K562 treated with DMSO at 1 percent for 24 hours (cell line): ENCODE results near the gene POU2AF2. TPM values are rescaled to one million over a fixed set of nuclear protein-coding genes. Genes with fewer than 3 reads are reported as not detected.

Experiments
- total RNA-seq: library from RNA; unstranded; fragments of 300-600 nt; gene quantifications from 2 replicates; pipeline ENCODE4 v1.2.3, GENCODE V29; 2022; ENCODE audit warnings: low read depth; ENCODE audit not compliant: insufficient read depth

POU2AF2 gene, protein sequence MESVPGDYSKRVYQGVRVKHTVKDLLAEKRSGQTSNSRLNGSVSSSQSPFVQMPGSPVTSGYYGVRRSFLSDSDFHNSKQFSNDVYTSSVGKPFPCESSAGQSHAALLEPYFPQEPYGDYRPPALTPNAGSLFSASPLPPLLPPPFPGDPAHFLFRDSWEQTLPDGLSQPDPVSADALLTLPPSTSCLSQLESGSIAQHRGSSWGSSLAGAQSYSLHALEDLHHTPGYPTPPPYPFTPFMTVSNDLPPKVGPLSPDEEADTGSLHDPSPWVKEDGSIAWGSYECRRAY
- total RNA-seq: not detected in 2 replicates

DNA sequence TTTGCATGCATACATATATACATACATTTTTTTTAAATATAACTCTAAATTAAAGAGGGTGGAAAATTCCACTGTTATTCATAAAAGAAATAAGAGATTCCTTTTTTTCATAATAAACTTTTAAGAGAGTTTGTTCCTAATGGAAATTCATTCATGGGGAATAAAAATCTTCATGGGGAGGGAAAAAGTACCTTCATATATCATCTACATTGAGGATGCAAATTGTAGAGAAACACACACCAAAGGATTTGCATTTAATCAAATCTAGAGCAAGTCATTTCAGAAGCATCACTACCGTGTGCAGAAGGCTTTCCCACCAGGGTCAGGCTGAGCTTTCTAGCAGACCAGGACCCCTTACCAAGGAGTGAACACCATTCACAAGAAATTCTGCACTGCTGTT, at the start of gene POU2AF2:
Gene POU2AF2, plus strand, starts transcription at position 301 of the 400 bp plus-strand sequence. CDS start 129 bp downstream, outside the sequence.

DNA sequence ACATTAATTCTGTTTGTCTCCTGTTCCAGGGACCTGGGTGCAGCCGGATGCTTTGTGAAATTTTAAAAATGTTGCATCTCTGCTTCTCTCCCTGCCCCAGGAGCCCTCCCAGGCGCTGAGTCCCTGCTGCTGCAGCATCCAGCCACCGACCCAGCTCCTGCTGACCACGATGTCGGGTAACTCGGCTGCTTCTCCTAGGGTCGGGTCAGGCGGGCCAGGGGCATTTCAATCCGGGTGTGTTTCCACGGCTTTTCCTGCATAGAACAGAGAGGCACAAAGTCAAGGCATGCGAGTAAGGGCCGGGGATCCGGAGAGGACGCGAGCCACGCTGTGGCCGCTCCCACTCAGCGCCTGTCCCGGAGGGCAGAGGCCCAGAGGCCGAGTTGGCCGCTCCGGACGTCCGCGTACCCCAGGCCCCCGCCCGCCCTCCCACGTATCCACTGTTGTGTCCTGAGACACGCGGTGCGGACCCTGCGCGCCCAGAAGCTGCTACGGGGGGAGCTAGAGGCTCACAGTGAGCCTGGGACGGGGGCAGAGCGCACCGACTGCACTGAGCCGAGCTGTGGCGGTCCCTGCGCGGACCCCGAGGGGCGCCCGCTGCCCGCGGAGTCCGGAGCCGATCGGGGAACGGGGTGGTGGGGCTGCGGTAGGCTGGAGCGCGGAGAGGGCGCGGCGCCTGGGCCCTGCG, 53.0 kb downstream of the POU2AF2 start, which contains the start of gene POU2AF3:
Gene POU2AF3, plus strand, starts transcription at position 134 of the 688 bp plus-strand sequence. Its CDS starts 36 bp downstream, at position 170.

Other genes with a start within 250 kb of the POU2AF2 start
- not detected in 2 replicates for gene POU2AF3, start 52.8 kb downstream of the POU2AF2 start, total RNA-seq
- gene POU2AF1, start 133.6 kb downstream of the POU2AF2 start, total RNA-seq: not detected in 2 replicates